ENCODE results near the gene ATP8A1.

Gene ATP8A1

DNA sequence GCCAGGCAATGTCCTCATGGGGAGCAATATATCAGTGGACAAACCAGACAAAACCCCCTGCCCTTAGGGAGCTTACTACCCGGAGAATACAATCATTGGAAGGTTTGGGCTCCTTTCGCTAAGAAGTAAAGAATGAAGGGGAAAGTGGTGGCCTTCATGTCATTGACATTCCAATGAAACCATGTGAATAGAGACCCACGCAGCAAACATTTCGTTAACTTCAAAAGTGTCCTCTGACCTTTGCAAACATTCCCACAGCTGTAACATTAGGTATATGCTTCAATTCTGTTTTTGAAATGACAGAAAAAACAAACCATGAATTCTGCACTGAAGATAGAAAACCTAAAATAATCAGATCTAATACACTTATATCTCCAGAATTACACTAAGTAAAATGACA, 7.0 kb downstream of the ATP8A1 start:
- no peak overlapping the region for H3K4me3 ChIP-seq (ENCODE audit: low read depth, low read length)
- H3K27ac ChIP-seq = no peak overlapping the region
- no peak for TF ChIP-seq CTCF (IDR thresholded peaks at IDR 0.05)
- no peaks in the 10 kb centered on the region for H3K27me3 ChIP-seq (ENCODE audit: control insufficient read depth, insufficient read depth, low read length)
- no peak overlapping the region for H3K9ac ChIP-seq
- no peaks in the 10 kb centered on the region for H3K36me3 ChIP-seq (ENCODE audit: control insufficient read depth, insufficient read depth, low read length)
- H3K4me2 ChIP-seq (ENCODE audit: low read length) = no peak overlapping the region
- no peak overlapping the region for H2AFZ ChIP-seq
- H3K4me1 ChIP-seq = no peaks in the 10 kb centered on the region
- no peaks in the 10 kb centered on the region for H3K9me3 ChIP-seq (ENCODE audit: control insufficient read depth, low read length)
- peaks cover 11% of the 10 kb centered on the region for H3K79me2 ChIP-seq

GRCh38 chr4:42646999-42647541, 9.8 kb downstream of the ATP8A1 start:
- no peak overlapping the region for H3K4me2 ChIP-seq (ENCODE audit: low read length)
- H3K36me3 ChIP-seq (ENCODE audit: control insufficient read depth, insufficient read depth, low read length) = no peaks in the 10 kb centered on the region
- no peaks in the 10 kb centered on the region for H3K27me3 ChIP-seq (ENCODE audit: control insufficient read depth, insufficient read depth, low read length)
- H3K9me3 ChIP-seq (ENCODE audit: control insufficient read depth, low read length) = no peaks in the 10 kb centered on the region
- peaks cover 11% of the 10 kb centered on the region for H3K79me2 ChIP-seq
- H3K4me1 ChIP-seq = no peaks in the 10 kb centered on the region
- TF ChIP-seq CTCF (IDR thresholded peaks at IDR 0.05) = no peak
- H3K27ac ChIP-seq = no peak overlapping the region
- H2AFZ ChIP-seq = no peak overlapping the region
- no peak overlapping the region for H3K9ac ChIP-seq
- H3K4me3 ChIP-seq (ENCODE audit: low read depth, low read length) = no peak overlapping the region

DNA sequence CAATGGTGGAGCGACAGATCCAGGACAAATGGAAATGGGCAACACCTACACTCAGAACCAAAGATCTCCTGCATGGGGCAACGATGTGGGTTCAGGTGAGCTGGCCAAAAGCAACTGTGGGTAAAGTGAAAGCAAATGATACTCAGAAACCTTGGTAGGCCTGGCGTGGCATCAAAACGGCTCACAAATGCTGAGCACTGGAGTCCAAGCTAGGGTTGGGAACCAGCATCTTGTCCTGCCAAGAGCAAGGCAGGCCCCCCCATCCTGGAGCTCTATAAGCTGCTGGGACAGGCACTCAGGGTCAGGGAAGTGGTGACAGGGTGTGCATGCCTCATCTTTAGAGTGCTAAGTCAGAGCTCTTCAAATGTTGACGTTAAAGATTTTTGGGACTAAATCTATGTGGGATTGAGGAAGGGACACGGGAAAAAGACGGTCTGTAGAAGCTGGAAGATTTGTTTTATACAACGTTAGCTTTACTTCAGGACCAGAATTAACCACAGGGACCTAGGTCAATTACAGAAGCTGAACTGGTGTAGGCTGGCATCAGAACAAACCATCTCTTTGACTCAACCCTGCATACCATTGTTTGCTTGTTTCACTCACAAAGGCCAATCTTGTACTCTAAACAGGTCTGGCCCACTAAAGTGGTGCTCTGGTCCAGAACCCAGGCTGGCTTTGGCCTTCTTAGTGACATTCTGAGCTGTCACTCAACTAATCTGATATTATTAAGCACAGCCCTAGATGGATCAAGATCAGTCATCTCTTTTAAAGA, 10.7 kb downstream of the ATP8A1 start:
- Histone ChIP-seq H3K27ac (no peak overlapping the region), H3K79me2 (peaks cover 9% of the 10 kb centered on the region), H3K4me2 (ENCODE audit: low read length) (no peak overlapping the region), H3K36me3 (ENCODE audit: control insufficient read depth, insufficient read depth, low read length) (no peaks in the 10 kb centered on the region), H3K9ac (no peak overlapping the region), H3K4me3 (ENCODE audit: low read depth, low read length) (no peak overlapping the region), H3K27me3 (ENCODE audit: control insufficient read depth, insufficient read depth, low read length) (no peaks in the 10 kb centered on the region), H2AFZ (no peak overlapping the region), H3K4me1 (no peaks in the 10 kb centered on the region), H3K9me3 (ENCODE audit: control insufficient read depth, low read length) (no peaks in the 10 kb centered on the region)
- TF ChIP-seq CTCF (IDR thresholded peaks at IDR 0.05) = no peak

DNA sequence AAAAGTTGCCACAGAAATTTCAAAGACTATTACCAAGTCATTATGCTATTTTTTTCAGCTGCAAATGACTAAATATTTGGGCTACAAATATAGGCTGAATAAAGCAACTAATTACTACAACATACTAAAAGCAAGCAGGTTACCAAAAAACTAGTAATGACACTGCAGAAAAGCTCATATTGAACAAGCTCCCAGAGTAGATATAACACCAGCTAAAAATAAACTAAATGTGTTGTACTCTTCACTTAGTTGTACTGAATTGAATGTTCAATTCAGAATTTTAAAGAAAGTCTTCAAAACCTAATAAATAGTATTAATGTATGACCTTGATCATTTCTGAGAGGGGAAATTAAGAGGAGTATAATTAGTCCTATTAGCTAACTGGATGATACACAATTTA, 12.0 kb downstream of the ATP8A1 start:
- Histone ChIP-seq H3K9me3 (ENCODE audit: control insufficient read depth, low read length) (no peaks in the 10 kb centered on the region), H3K27me3 (ENCODE audit: control insufficient read depth, insufficient read depth, low read length) (no peaks in the 10 kb centered on the region), H3K36me3 (ENCODE audit: control insufficient read depth, insufficient read depth, low read length) (no peaks in the 10 kb centered on the region), H3K4me3 (ENCODE audit: low read depth, low read length) (no peak overlapping the region), H3K27ac (no peak overlapping the region), H3K4me1 (no peaks in the 10 kb centered on the region), H3K9ac (no peak overlapping the region), H3K79me2 (peaks cover 9% of the 10 kb centered on the region), H3K4me2 (ENCODE audit: low read length) (no peak overlapping the region), H2AFZ (no peak overlapping the region)
- no peak for TF ChIP-seq CTCF (IDR thresholded peaks at IDR 0.05)

GRCh38 chr4:42643685-42644084, 13.2 kb downstream of the ATP8A1 start:
- H3K36me3 ChIP-seq (ENCODE audit: control insufficient read depth, insufficient read depth, low read length) = no peaks in the 10 kb centered on the region
- H3K4me2 ChIP-seq (ENCODE audit: low read length) = no peak overlapping the region
- no peaks in the 10 kb centered on the region for H3K27me3 ChIP-seq (ENCODE audit: control insufficient read depth, insufficient read depth, low read length)
- peaks cover 10% of the 10 kb centered on the region for H3K79me2 ChIP-seq
- no peaks in the 10 kb centered on the region for H3K4me1 ChIP-seq
- no peak overlapping the region for H3K27ac ChIP-seq
- no peak overlapping the region for H3K4me3 ChIP-seq (ENCODE audit: low read depth, low read length)
- no peak overlapping the region for H2AFZ ChIP-seq
- no peaks in the 10 kb centered on the region for H3K9me3 ChIP-seq (ENCODE audit: control insufficient read depth, low read length)
- TF ChIP-seq CTCF (IDR thresholded peaks at IDR 0.05) = no peak
- no peak overlapping the region for H3K9ac ChIP-seq

Data from parathyroid adenoma (tissue), 2 donors.